OCI-LY7 (cell line): ENCODE results near the gene STARD7. TPM values are rescaled to one million over a fixed set of nuclear protein-coding genes. Genes with fewer than 3 reads are reported as not detected.

Source experiments
- BruUV-seq: library from RNA; stranded (reverse); fragments of 400-500 nt; replicated peaks from 2 replicates; lab custom pipeline; 2021; lab: Mats Ljungman, UMichigan
- CTCF ChIA-PET: fragments of 300-600 bp; sonication (Branson Sonifier 250); formaldehyde crosslinking; loops from one replicate; lab custom pipeline; 2022; ENCODE audit warnings: antibody characterized with exemption; ENCODE audit not compliant: unreplicated experiment; lab: Charles Lee
- POLR2A ChIA-PET: fragments of 300-600 bp; sonication (Branson Sonifier 250); formaldehyde crosslinking; loops from one replicate; lab custom pipeline; 2022; ENCODE audit warnings: antibody characterized with exemption; lab: Charles Lee
- DNase-seq: peaks from one replicate; pipeline ENCODE4 v3.0.0-alpha.2; 2015; ENCODE audit warnings: low spot score
- H2AFZ ChIP-seq: fragments of 200-600 bp; sonication (generic), shearing (Covaris generic); 2 replicates; pipeline ENCODE4 v1.6.1; 2014; ENCODE audit warnings: mild to moderate bottlenecking, antibody characterized with exemption, low read length, moderate library complexity
- H3K27ac ChIP-seq: fragments of 200-600 bp; sonication (generic); 2 replicates; pipeline ENCODE4 v1.5.1; 2014; ENCODE audit warnings: mixed run types, low read depth, mild to moderate bottlenecking, moderate library complexity, low read length, inconsistent platforms; ENCODE audit not compliant: poor library complexity, severe bottlenecking
- H3K36me3 ChIP-seq: fragments of 200-600 bp; sonication (generic); 2 replicates; pipeline ENCODE4 v1.6.1; 2014; ENCODE audit warnings: mild to moderate bottlenecking, antibody characterized with exemption, low read length, moderate library complexity, mixed read lengths; ENCODE audit not compliant: insufficient read depth
- H3K4me1 ChIP-seq: fragments of 200-600 bp; sonication (generic); 2 replicates; pipeline ENCODE4 v1.5.1; 2014; ENCODE audit warnings: mild to moderate bottlenecking, low read length; ENCODE audit not compliant: insufficient read depth, poor library complexity, severe bottlenecking
- H3K4me2 ChIP-seq: fragments of 200-600 bp; sonication (generic); 2 replicates; pipeline ENCODE4 v1.6.1; 2014; ENCODE audit warnings: mild to moderate bottlenecking, low read length
- H3K4me3 ChIP-seq: fragments of 200-600 bp; sonication (generic); 2 replicates; pipeline ENCODE4 v1.5.1; 2014; ENCODE audit warnings: mild to moderate bottlenecking, low read depth, low read length; ENCODE audit not compliant: poor library complexity, severe bottlenecking
- H3K79me2 ChIP-seq: fragments of 200-600 bp; sonication (generic); 2 replicates; pipeline ENCODE4 v1.6.1; 2016; ENCODE audit warnings: low read depth, mild to moderate bottlenecking, low read length, moderate library complexity, mixed read lengths; ENCODE audit not compliant: insufficient read depth
- H3K9me2 ChIP-seq: fragments of 200-600 bp; sonication (generic); 2 replicates; pipeline ENCODE4 v1.6.1; 2016; ENCODE audit warnings: mild to moderate bottlenecking, low read length, mixed read lengths; ENCODE audit not compliant: insufficient read depth
- H3K9me3 ChIP-seq: fragments of 200-600 bp; sonication (generic); 2 replicates; pipeline ENCODE4 v1.6.1; 2014; ENCODE audit warnings: mild to moderate bottlenecking, mixed run types, low read length, mixed read lengths
- H4K20me1 ChIP-seq: fragments of 200-600 bp; sonication (generic); 2 replicates; pipeline ENCODE4 v1.6.1; 2014; ENCODE audit warnings: mild to moderate bottlenecking, antibody characterized with exemption, low read length, moderate library complexity, mixed read lengths; ENCODE audit not compliant: insufficient read depth
- EZH2phosphoT487 ChIP-seq: fragments of 200-600 bp; sonication (generic); IDR thresholded peaks from 2 replicates; pipeline ENCODE4 v1.6.1; 2018; ENCODE audit warnings: low read depth, borderline replicate concordance, mild to moderate bottlenecking, mixed run types, antibody characterized with exemption, low read length, moderate library complexity, mixed read lengths
- intact Hi-C: fragments of 100-400 bp; cut with micrococcal nuclease; formaldehyde crosslinking; loops from one replicate; pipeline ENCODE4 v1.10.0; 2022; ENCODE audit not compliant: unreplicated experiment
- total RNA-seq, 2 experiments: library from RNA; depleted of rRNA in 1 of 2; stranded (reverse); fragments of >200 nt in 1 of 2; shearing (Covaris generic) in 1 of 2; gene quantifications; 2 replicates each; pipeline ENCODE4 v1.2.3, GENCODE V29; 2014 to 2022
- TF ChIP-seq, protein P1 (sequence below): fragments of 200-600 bp; sonication (generic); conservative IDR thresholded peaks from 2 replicates; pipeline ENCODE4 v1.5.1; 2014; ENCODE audit warnings: mild to moderate bottlenecking, antibody characterized with exemption, low read length, moderate library complexity, mixed read lengths

Gene STARD7
- total RNA-seq, 2 experiments from 2014 or later = 206 to 239 TPM

GRCh38 chr2:96143848-96144480 is 64.7 kb downstream of the STARD7 start:
- peak overlapping the region; percentile 97 for H3K4me3 ChIP-seq
- intact Hi-C loops = loop anchor here (1.0 to 5.0 kb wide), 3 partner anchors 30 to 98 kb away; partner anchors contain the start of gene STARD7
- H3K27ac ChIP-seq = peak overlapping the region; percentile 97
- TF ChIP-seq, protein P1, sequence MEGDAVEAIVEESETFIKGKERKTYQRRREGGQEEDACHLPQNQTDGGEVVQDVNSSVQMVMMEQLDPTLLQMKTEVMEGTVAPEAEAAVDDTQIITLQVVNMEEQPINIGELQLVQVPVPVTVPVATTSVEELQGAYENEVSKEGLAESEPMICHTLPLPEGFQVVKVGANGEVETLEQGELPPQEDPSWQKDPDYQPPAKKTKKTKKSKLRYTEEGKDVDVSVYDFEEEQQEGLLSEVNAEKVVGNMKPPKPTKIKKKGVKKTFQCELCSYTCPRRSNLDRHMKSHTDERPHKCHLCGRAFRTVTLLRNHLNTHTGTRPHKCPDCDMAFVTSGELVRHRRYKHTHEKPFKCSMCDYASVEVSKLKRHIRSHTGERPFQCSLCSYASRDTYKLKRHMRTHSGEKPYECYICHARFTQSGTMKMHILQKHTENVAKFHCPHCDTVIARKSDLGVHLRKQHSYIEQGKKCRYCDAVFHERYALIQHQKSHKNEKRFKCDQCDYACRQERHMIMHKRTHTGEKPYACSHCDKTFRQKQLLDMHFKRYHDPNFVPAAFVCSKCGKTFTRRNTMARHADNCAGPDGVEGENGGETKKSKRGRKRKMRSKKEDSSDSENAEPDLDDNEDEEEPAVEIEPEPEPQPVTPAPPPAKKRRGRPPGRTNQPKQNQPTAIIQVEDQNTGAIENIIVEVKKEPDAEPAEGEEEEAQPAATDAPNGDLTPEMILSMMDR = peak; percentile 42
- no peak for TF ChIP-seq EZH2phosphoT487
- H3K36me3 ChIP-seq = peaks cover 33% of the 10 kb centered on the region
- CTCF ChIA-PET = interaction anchor here (0.7 to 3.7 kb wide), 2 partner anchors 20 to 30 kb away, joined by 3 to 22 read pairs; no protein-coding TSS in a partner anchor
- no peaks in the 10 kb centered on the region for H3K9me2 ChIP-seq
- peaks cover 58% of the 10 kb centered on the region for H3K4me1 ChIP-seq
- no peak overlapping the region for H2AFZ ChIP-seq
- H3K9me3 ChIP-seq = no peaks in the 10 kb centered on the region
- BruUV-seq = no TSS peak
- POLR2A ChIA-PET = interaction anchor here (3.1 kb wide), 1 partner anchor 20 kb away, joined by 10 read pairs; no protein-coding TSS in a partner anchor
- H3K79me2 ChIP-seq = peaks cover 29% of the 10 kb centered on the region
- H3K4me2 ChIP-seq = peak overlapping the region; percentile 98
- H4K20me1 ChIP-seq = no peaks in the 10 kb centered on the region
- peak; percentile 67 for DNase-seq

GRCh38 chr2:96143231-96143847 is 65.3 kb downstream of the STARD7 start:
- no TSS peak for BruUV-seq
- no peaks in the 10 kb centered on the region for H3K9me2 ChIP-seq
- POLR2A ChIA-PET = interaction anchor here (1.3 to 1.4 kb wide), 2 partner anchors 19 to 21 kb away, joined by 4 to 5 read pairs; no protein-coding TSS in a partner anchor
- intact Hi-C loops = loop anchor here (5.0 kb wide), 1 partner anchor 99 kb away; no protein-coding TSS in a partner anchor
- TF ChIP-seq, protein P1 = no peak
- TF ChIP-seq EZH2phosphoT487 = no peak
- peak; percentile 34 for DNase-seq
- H4K20me1 ChIP-seq = no peaks in the 10 kb centered on the region
- CTCF ChIA-PET = interaction anchor here (0.6 to 3.7 kb wide), 3 partner anchors 20 to 120 kb away, joined by 3 to 22 read pairs (median 3); no protein-coding TSS in a partner anchor
- peaks cover 29% of the 10 kb centered on the region for H3K79me2 ChIP-seq
- H3K4me3 ChIP-seq = peak overlapping the region; percentile 97
- H3K4me1 ChIP-seq = peaks cover 55% of the 10 kb centered on the region
- peaks cover 33% of the 10 kb centered on the region for H3K36me3 ChIP-seq
- H3K4me2 ChIP-seq = peak overlapping the region; percentile 98
- H2AFZ ChIP-seq = no peak overlapping the region
- H3K9me3 ChIP-seq = no peaks in the 10 kb centered on the region
- peak overlapping the region; percentile 97 for H3K27ac ChIP-seq
